ENCODE data around the gene KCNE2.
"Not testable (repeated sequence)": the region's sequence is repeated elsewhere in the genome, so short reads cannot be mapped to it uniquely, and the experiment has no call there.

KCNE2 gene

GRCh38 chr21:34417448-34418077 lies 53.8 kb downstream of the KCNE2 start:
- DNase-seq = not testable (repeated sequence)

Data from NCI-H1436 treated with DMSO at 0.1 percent for 48 hours (cell line).